ENCODE results near the gene LACTB. TPM values are rescaled to one million over a fixed set of nuclear protein-coding genes. Genes with fewer than 3 reads are reported as not detected.

Gene LACTB
- total RNA-seq, 3 donors from 2014 or later (not counting 1 experiment from before 2014, with no cell fraction given): 17.1 to 29.1 (median 26.4) TPM

GRCh38 chr15:63090472-63090871, 31.2 kb upstream of the LACTB start:
- no peaks in the 10 kb centered on the region for H3K9me3 Mint-ChIP-seq
- Histone ChIP-seq H3K27ac (ENCODE audit: low read length) (no peak overlapping the region), H3K9me3 (ENCODE audit: control insufficient read depth, insufficient read depth, low read length) (no peaks in the 10 kb centered on the region), H3K27me3 (ENCODE audit: control insufficient read depth, insufficient read depth, low read length) (peaks cover 3% of the 10 kb centered on the region), H3K4me3 (ENCODE audit: low read length) (no peak overlapping the region), H3K4me1 (ENCODE audit: control insufficient read depth, insufficient read depth, low read length) (no peaks in the 10 kb centered on the region), H3K36me3 (ENCODE audit: control insufficient read depth, insufficient read depth, low read length) (no peaks in the 10 kb centered on the region)
- TF ChIP-seq CTCF (IDR thresholded peaks at IDR 0.05): no peak
- no peaks in the 10 kb centered on the region for H3K36me3 Mint-ChIP-seq
- intact Hi-C loops (cut with micrococcal nuclease): no loop called here
- H3K27ac Mint-ChIP-seq: no peak overlapping the region
- WGBS (ENCODE audit: insufficient coverage): 86% methylated on average over 7 of the region's 9 CpGs
- H3K27me3 Mint-ChIP-seq (ENCODE audit: low read depth in 2 of 2): peaks cover 0 to 5% of the 10 kb centered on the region in 2 donors
- no peak for DNase-seq
- ATAC-seq: no peak
- no peak overlapping the region for H3K4me3 Mint-ChIP-seq
- H3K4me1 Mint-ChIP-seq: peaks cover 0 to 7% of the 10 kb centered on the region in 2 donors

DNA sequence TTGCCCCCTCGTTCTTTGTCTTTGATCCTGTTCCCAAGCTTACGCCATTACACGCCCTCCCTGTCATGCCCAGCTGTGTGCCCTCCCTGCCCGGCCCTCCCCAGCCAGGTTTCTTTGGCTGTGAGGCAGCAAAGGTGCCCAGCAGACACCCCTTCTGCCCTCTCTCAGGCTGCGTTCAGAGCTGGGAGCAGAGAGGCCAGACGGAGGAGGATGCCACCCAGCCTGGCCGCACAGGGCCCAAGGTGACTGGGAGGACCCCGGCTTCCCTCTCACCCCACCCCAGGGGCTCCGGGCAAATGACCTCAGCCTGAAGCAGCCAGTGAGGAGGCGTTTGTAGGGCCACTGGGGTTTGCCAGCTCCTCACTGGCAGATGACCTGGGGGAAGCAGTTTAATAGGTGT, 30.8 kb upstream of the LACTB start:
- Mint-ChIP-seq H3K27ac (no peak overlapping the region), H3K4me3 (no peak overlapping the region), H3K36me3 (no peaks in the 10 kb centered on the region), H3K27me3 (ENCODE audit: low read depth in 2 of 2) (peaks cover 0 to 5% of the 10 kb centered on the region in 2 donors), H3K9me3 (no peaks in the 10 kb centered on the region), H3K4me1 (peaks cover 0 to 7% of the 10 kb centered on the region in 2 donors)
- no peaks in the 10 kb centered on the region for H3K36me3 ChIP-seq (ENCODE audit: control insufficient read depth, insufficient read depth, low read length)
- peaks cover 3% of the 10 kb centered on the region for H3K27me3 ChIP-seq (ENCODE audit: control insufficient read depth, insufficient read depth, low read length)
- DNase-seq (no peak), ATAC-seq (no peak)
- no peaks in the 10 kb centered on the region for H3K9me3 ChIP-seq (ENCODE audit: control insufficient read depth, insufficient read depth, low read length)
- no peak overlapping the region for H3K4me3 ChIP-seq (ENCODE audit: low read length)
- H3K4me1 ChIP-seq (ENCODE audit: control insufficient read depth, insufficient read depth, low read length): no peaks in the 10 kb centered on the region
- intact Hi-C loops (cut with micrococcal nuclease): no loop called here
- no peak for TF ChIP-seq CTCF (IDR thresholded peaks at IDR 0.05)
- 87% methylated on average over 10 of the region's 10 CpGs for WGBS (ENCODE audit: insufficient coverage)
- H3K27ac ChIP-seq (ENCODE audit: low read length): no peak overlapping the region

- peaks cover under 1 to 8% of the 10 kb centered on the region in 2 donors for H3K4me1 Mint-ChIP-seq
- intact Hi-C loops (cut with micrococcal nuclease): no loop called here
- no peak for ATAC-seq
Measured at GRCh38 chr15:63091679-63092446, 29.8 kb upstream of the LACTB start.

More at GRCh38 chr15:63091679-63092446, 29.8 kb upstream of the LACTB start:
- no peak for DNase-seq
- no peak for TF ChIP-seq CTCF (IDR thresholded peaks at IDR 0.05)
- Histone ChIP-seq H3K9me3 (ENCODE audit: control insufficient read depth, insufficient read depth, low read length) (no peaks in the 10 kb centered on the region), H3K36me3 (ENCODE audit: control insufficient read depth, insufficient read depth, low read length) (no peaks in the 10 kb centered on the region), H3K27me3 (ENCODE audit: control insufficient read depth, insufficient read depth, low read length) (peaks cover under 1% of the 10 kb centered on the region), H3K4me3 (ENCODE audit: low read length) (no peak overlapping the region), H3K4me1 (ENCODE audit: control insufficient read depth, insufficient read depth, low read length) (peaks cover under 1% of the 10 kb centered on the region), H3K27ac (ENCODE audit: low read length) (no peak overlapping the region)
- no peak overlapping the region for H3K4me3 Mint-ChIP-seq
- no peaks in the 10 kb centered on the region for H3K9me3 Mint-ChIP-seq
- H3K36me3 Mint-ChIP-seq: no peaks in the 10 kb centered on the region
- peaks cover 0 to 5% of the 10 kb centered on the region in 2 donors for H3K27me3 Mint-ChIP-seq (ENCODE audit: low read depth in 2 of 2)
- H3K27ac Mint-ChIP-seq: no peak overlapping the region
- 70% methylated on average over 4 of the region's 4 CpGs for WGBS (ENCODE audit: insufficient coverage)
